Fibroblast of lung (primary cell): ENCODE data around the gene LIMA1. TPM values are rescaled to one million over a fixed set of nuclear protein-coding genes. Genes with fewer than 3 reads are reported as not detected.

ENCODE experiments used
- DNase-seq, 2 donors: peaks; one replicate each; pipeline versions ENCODE4 v3.0.0 to v3.0.0-alpha.2; 2010; ENCODE audit warnings: low read depth in 2 of 2
- H2AFZ ChIP-seq: 2 replicates; pipeline ENCODE4 v1.5.1; 2012; ENCODE audit warnings: low read length, control low read depth, inconsistent platforms
- H3K27ac ChIP-seq: 2 replicates; pipeline ENCODE4 v1.5.1; 2011; ENCODE audit warnings: low read length, control low read depth; ENCODE audit not compliant: insufficient read depth
- H3K27me3 ChIP-seq: 2 replicates; pipeline ENCODE4 v1.5.1; 2011; ENCODE audit warnings: mild to moderate bottlenecking, low read length; ENCODE audit not compliant: control insufficient read depth, insufficient read depth
- H3K36me3 ChIP-seq: 2 replicates; pipeline ENCODE4 v1.5.1; 2011; ENCODE audit warnings: low read length; ENCODE audit not compliant: control insufficient read depth, insufficient read depth
- H3K4me1 ChIP-seq: 2 replicates; pipeline ENCODE4 v1.5.1; 2011; ENCODE audit warnings: low read length; ENCODE audit not compliant: control insufficient read depth, insufficient read depth; ENCODE audit errors: extremely low read depth
- H3K4me2 ChIP-seq: 2 replicates; pipeline ENCODE4 v1.5.1; 2011; ENCODE audit warnings: low read length, control low read depth; ENCODE audit not compliant: insufficient read depth; ENCODE audit errors: extremely low read depth
- H3K4me3 ChIP-seq, 4 experiments: fragments of 200-600 bp in 1 of 4; sonication (generic) in 1 of 4; replicated peaks in 1 of 4; 2 replicates each; pipeline ENCODE4 v1.5.1; 2011 to 2016; ENCODE audit warnings: low read length in 4 of 4, low read depth in 3 of 4, mild to moderate bottlenecking in 3 of 4, control low read depth in 2 of 4, inconsistent platforms in 1 of 4, mixed read lengths in 1 of 4; ENCODE audit not compliant: insufficient read depth in 1 of 4; ENCODE audit errors: control extremely low read depth in 1 of 4
- H3K79me2 ChIP-seq: 2 replicates; pipeline ENCODE4 v1.5.1; 2012; ENCODE audit warnings: mild to moderate bottlenecking, low read length, inconsistent platforms; ENCODE audit not compliant: control insufficient read depth, insufficient read depth
- H3K9ac ChIP-seq: 2 replicates; pipeline ENCODE4 v1.5.1; 2011; ENCODE audit warnings: mild to moderate bottlenecking, low read length, control low read depth; ENCODE audit not compliant: insufficient read depth
- H3K9me3 ChIP-seq: 2 replicates; pipeline ENCODE4 v1.5.1; 2012; ENCODE audit warnings: low read depth, low read length; ENCODE audit not compliant: control insufficient read depth, insufficient read depth
- H4K20me1 ChIP-seq: 2 replicates; pipeline ENCODE4 v1.5.1; 2011; ENCODE audit warnings: low read length; ENCODE audit not compliant: control insufficient read depth, insufficient read depth; ENCODE audit errors: extremely low read depth
- CTCF ChIP-seq, 2 donors: IDR thresholded peaks in 1 of 2; conservative IDR thresholded peaks in 1 of 2; 1 replicate in 1 of 2; 2 replicates in 1 of 2; pipeline ENCODE4 v1.5.1; 2011 to 2012; ENCODE audit warnings: low read length in 2 of 2, control low read depth in 1 of 2, inconsistent platforms in 1 of 2, low read depth in 1 of 2, mild to moderate bottlenecking in 1 of 2
- EZH2 ChIP-seq: IDR thresholded peaks from 2 replicates; pipeline ENCODE4 v1.5.1; 2012; ENCODE audit warnings: low read length, control low read depth, mild to moderate bottlenecking; ENCODE audit errors: missing control alignments
- polyA plus RNA-seq, 2 donors: library from polyadenylated mRNA; depleted of rRNA in 1 of 2; stranded (reverse) in 1 of 2; unstranded in 1 of 2; fragments of >200 nt; gene quantifications; 2 replicates each; pipeline ENCODE4 v1.2.1, GENCODE V29; 2011 to 2012; ENCODE audit warnings: missing spikeins in 1 of 2
- total RNA-seq: library from RNA; depleted of rRNA; stranded (reverse); fragments of >200 nt; gene quantifications from 2 replicates; pipeline ENCODE4 v1.2.1, GENCODE V29; 2014

LIMA1 gene
- total and polyA plus RNA-seq, 2 donors (not counting 1 experiment from before 2014, with no cell fraction given), result 171 to 308 TPM

DNA sequence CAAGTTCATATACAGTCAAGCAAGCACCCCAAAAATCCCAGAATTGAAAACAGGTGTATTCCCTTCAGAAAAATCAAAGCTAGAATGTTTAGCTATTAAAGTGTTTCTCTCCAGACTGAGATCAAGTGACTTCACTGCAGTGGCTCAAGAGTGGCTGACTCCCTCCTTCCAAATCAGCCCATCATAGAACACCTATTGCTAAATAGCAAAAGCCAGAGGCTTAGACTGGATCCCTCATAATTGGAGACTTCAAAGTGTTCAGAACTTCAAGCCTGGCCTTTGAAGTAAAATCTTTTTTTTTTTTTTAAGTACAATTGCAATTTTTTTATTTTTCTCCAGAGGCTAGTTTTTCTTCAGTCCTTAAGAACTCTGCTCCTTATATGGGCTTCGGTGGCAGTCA lies 66.1 kb downstream of the LIMA1 start:
- Histone ChIP-seq H2AFZ (no peak overlapping the region), H3K27ac (no peak overlapping the region), H3K36me3 (no peaks in the 10 kb centered on the region), H3K4me2 (no peak overlapping the region), H3K9me3 (no peaks in the 10 kb centered on the region), H3K79me2 (peaks cover 85% of the 10 kb centered on the region), H3K4me3 (no peak overlapping the region), H4K20me1 (peaks cover 3% of the 10 kb centered on the region), H3K4me1 (no peaks in the 10 kb centered on the region), H3K27me3 (no peaks in the 10 kb centered on the region), H3K9ac (no peak overlapping the region)
- no peak for DNase-seq
- TF ChIP-seq EZH2 (no peak), CTCF (conservative IDR thresholded peaks at IDR 0.05 in 1 of 2, IDR thresholded peaks at IDR 0.05 in 1 of 2; ENCODE audit: low read depth in 1 of 2, low read length in 2 of 2) (no peak)

GRCh38 chr12:50215033-50215432 lies 68.3 kb downstream of the LIMA1 start:
- no peaks in the 10 kb centered on the region for H3K36me3 ChIP-seq
- H3K79me2 ChIP-seq, result peaks cover 85% of the 10 kb centered on the region
- no peak overlapping the region for H2AFZ ChIP-seq
- peaks cover 2% of the 10 kb centered on the region for H3K4me1 ChIP-seq
- H3K9ac ChIP-seq, result no peak overlapping the region
- no peak overlapping the region for H3K27ac ChIP-seq
- H3K4me2 ChIP-seq, result peak overlapping the region; percentile 41
- peaks cover 3% of the 10 kb centered on the region for H4K20me1 ChIP-seq
- DNase-seq, result peak; percentile 57 to 72
- H3K27me3 ChIP-seq, result no peaks in the 10 kb centered on the region
- H3K4me3 ChIP-seq, result no peak overlapping the region
- TF ChIP-seq CTCF (conservative IDR thresholded peaks at IDR 0.05 in 1 of 2, IDR thresholded peaks at IDR 0.05 in 1 of 2; ENCODE audit: low read depth in 1 of 2, low read length in 2 of 2), result no peak
- TF ChIP-seq EZH2, result no peak
- H3K9me3 ChIP-seq, result no peaks in the 10 kb centered on the region

GRCh38 chr12:50214018-50214417 lies 69.3 kb downstream of the LIMA1 start:
- Histone ChIP-seq H2AFZ (no peak overlapping the region), H3K9me3 (no peaks in the 10 kb centered on the region), H3K4me2 (peak overlapping the region; percentile 15), H3K79me2 (peaks cover 84% of the 10 kb centered on the region), H3K27ac (no peak overlapping the region), H4K20me1 (peaks cover 3% of the 10 kb centered on the region), H3K4me3 (no peak overlapping the region), H3K4me1 (peaks cover 2% of the 10 kb centered on the region), H3K27me3 (no peaks in the 10 kb centered on the region), H3K36me3 (no peaks in the 10 kb centered on the region), H3K9ac (no peak overlapping the region)
- no peak for DNase-seq
- TF ChIP-seq CTCF (conservative IDR thresholded peaks at IDR 0.05 in 1 of 2, IDR thresholded peaks at IDR 0.05 in 1 of 2; ENCODE audit: low read depth in 1 of 2, low read length in 2 of 2) (no peak), EZH2 (no peak)
